ENCODE measurements around the gene NCOA7. TPM values are rescaled to one million over a fixed set of nuclear protein-coding genes. Genes with fewer than 3 reads are reported as not detected.

NCOA7 gene
- total RNA-seq, 1 experiment from 2014 or later, result 5.9 TPM

DNA sequence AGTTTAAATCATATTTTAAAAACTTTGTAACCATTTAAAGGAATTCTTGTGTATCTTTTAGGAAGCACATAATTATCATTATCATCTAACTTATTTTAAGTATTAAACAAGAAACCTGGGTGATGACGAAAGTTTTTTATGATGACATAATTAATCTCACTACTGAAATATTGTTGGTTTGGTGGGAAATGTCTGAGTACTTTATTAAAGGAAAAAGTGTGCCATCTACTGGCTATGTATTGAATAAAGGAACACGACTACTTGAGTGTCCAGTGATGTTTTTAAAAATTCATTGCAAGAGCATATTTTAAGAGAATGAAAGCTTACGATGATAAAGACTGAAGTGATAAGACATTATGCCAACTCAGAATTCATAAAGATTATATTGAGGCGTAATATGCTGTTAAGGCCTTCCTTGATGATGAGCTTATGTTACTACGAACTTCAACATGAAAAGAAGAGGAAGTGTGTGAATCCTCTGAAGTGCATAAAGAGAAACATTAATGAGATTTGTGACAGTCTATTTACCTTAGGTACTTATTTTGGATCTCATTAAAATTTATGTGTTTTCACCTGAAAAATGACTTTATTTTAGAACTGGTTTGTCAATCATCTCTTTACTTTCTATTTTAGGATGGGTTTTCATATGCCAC lies 183.6 kb downstream of the NCOA7 start:
- DNase-seq (ENCODE audit: low spot score), result peak; percentile 50

DNA sequence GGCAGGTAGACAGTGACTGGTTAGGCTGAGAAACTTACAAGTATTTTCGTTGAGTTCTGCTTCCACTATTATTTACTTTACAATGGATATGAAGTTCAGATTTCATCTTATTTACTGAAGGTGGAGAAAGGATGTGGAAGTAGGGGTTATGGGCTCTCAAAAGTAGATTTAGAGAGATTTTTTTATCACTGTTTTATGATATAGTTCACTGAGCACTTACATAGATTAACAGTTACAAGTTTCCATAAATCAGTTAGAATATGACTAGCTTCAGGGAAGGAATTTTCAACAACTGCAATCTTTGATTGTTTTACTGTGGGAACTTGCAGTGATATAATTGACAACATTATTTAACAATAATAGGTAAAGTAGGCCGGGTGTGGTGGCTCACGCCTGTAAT lies 188.3 kb downstream of the NCOA7 start:
- no peak for DNase-seq (ENCODE audit: low spot score)

Other genes starting within 250 kb of the NCOA7 start
- not detected in 2 replicates for gene HEY2, start 41.3 kb upstream of the NCOA7 start, total RNA-seq (2014; rRNA removed; shearing (Covaris generic))
- gene HINT3, start 165.8 kb downstream of the NCOA7 start, total RNA-seq (2014; rRNA removed; shearing (Covaris generic)), result 22.0 and 24.5 TPM in 2 replicates
- 41.2 and 49.2 TPM in 2 replicates for gene TRMT11, start 195.6 kb downstream of the NCOA7 start, total RNA-seq (2014; rRNA removed; shearing (Covaris generic))

Measured in A172 (cell line).